Gastrocnemius medialis (tissue), 4 donors: ENCODE measurements around the gene SWAP70.

ENCODE experiments used
- CTCF ChIP-seq, 5 experiments: fragments of 450-650 bp in 3 of 5; fragments of 200-600 bp in 2 of 5; sonication (generic) in 2 of 5; IDR thresholded peaks in 4 of 5; conservative IDR thresholded peaks in 1 of 5; 1 replicate in 4 of 5; 2 replicates in 1 of 5; pipeline ENCODE4 v1.5.1; 2016 to 2019; ENCODE audit warnings: antibody characterized with exemption in 5 of 5, mild to moderate bottlenecking in 3 of 5, moderate library complexity in 3 of 5
- POLR2A ChIP-seq, 2 donors: fragments of 450-650 bp; IDR thresholded peaks; one replicate each; pipeline ENCODE4 v1.6.1; 2017; ENCODE audit warnings: antibody characterized with exemption in 2 of 2, mild to moderate bottlenecking in 2 of 2, moderate library complexity in 2 of 2

DNA sequence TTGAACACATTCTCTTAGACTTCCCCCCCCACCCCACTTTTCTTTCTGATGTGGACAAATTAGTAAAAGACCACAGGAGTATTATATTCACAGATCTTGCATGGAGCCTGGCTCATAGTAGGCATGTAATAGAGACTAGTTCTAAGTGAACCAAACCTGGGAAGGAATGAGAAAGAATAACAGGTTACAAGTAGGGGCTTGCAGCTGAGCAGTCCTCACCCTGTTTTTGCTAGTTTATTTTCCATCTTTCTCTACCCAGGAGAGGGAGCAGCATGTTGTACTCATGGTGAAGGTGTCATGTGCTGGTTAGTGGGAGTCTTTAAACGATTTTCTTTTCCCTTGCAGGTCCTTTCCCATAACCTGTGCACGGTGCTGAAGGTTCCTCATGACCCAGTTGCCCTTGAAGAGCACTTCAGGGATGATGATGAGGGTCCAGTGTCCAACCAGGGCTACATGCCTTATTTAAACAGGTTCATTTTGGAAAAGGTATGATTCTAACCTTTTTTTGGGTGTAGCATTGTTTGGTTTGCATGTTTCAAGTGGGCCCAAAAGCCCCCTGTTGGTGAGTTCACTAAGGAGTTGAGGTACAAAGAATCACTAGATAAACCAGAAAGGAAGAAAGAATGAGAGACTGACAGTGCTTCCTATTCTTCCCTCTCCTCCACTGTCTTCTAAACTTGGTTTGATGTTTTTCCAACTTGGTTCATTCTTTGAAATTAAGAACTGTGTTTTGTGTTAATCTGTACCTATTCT, 30.1 kb downstream of the SWAP70 start:
- TF ChIP-seq CTCF (IDR thresholded peaks at IDR 0.05 in 4 of 5, conservative IDR thresholded peaks at IDR 0.05 in 1 of 5), result no peak
- TF ChIP-seq POLR2A (IDR thresholded peaks at IDR 0.05), result no peak
